GM18502 (cell line): Measurements from ENCODE around the gene PCBD2.
"Not testable (repeated sequence)": the region's sequence is repeated elsewhere in the genome, so short reads cannot be mapped to it uniquely, and the experiment has no call there.

Experiments
- ATAC-seq: cut with Tn5 transposase; IDR thresholded peaks from one replicate; pipeline ENCODE4 v1.9.1; 2021; ENCODE audit warnings: mild to moderate bottlenecking; ENCODE audit not compliant: unreplicated experiment, poor library complexity

Gene PCBD2

GRCh38 chr5:134997015-134997414 is 92.1 kb downstream of the PCBD2 start:
- ATAC-seq: no peak

- ATAC-seq: not testable (repeated sequence)
Measured at GRCh38 chr5:134998068-134998467, 93.1 kb downstream of the PCBD2 start.

GRCh38 chr5:135004376-135004775 is 99.4 kb downstream of the PCBD2 start:
- no peak for ATAC-seq

GRCh38 chr5:135005076-135005475 is 100.1 kb downstream of the PCBD2 start:
- ATAC-seq: no peak

- no peak for ATAC-seq
Measured at GRCh38 chr5:135007305-135007704, 102.4 kb downstream of the PCBD2 start.

GRCh38 chr5:135007749-135008363 is 102.9 kb downstream of the PCBD2 start:
- no peak for ATAC-seq

GRCh38 chr5:135008556-135008955 is 103.6 kb downstream of the PCBD2 start:
- no peak for ATAC-seq

- ATAC-seq: no peak
Measured at GRCh38 chr5:135008981-135009735, 104.2 kb downstream of the PCBD2 start.

GRCh38 chr5:135009736-135010501 is 105.0 kb downstream of the PCBD2 start:
- no peak for ATAC-seq

GRCh38 chr5:135010502-135011354 is 105.8 kb downstream of the PCBD2 start:
- ATAC-seq: no peak

- ATAC-seq: no peak
Measured at GRCh38 chr5:135011355-135012032, 106.6 kb downstream of the PCBD2 start.

GRCh38 chr5:135012033-135012588 is 107.2 kb downstream of the PCBD2 start:
- ATAC-seq: no peak
